Astrocyte (in vitro differentiated cells and primary cell): ENCODE data around the gene ULK2. TPM values are rescaled to one million over a fixed set of nuclear protein-coding genes. Genes with fewer than 3 reads are reported as not detected.

Experiments
- DNase-seq: peaks from one replicate; pipeline ENCODE4 v3.0.0-alpha.2; 2010; ENCODE audit warnings: low read depth
- FAIRE-seq: peaks from 2 replicates; lab custom pipeline; 2011; peaks lifted over from hg19 to GRCh38; lab: Jason Lieb, UNC
- H2AFZ ChIP-seq: 2 replicates; pipeline ENCODE4 v1.6.0; 2012; ENCODE audit warnings: low read depth, low read length, inconsistent platforms
- H3K27ac ChIP-seq: 2 replicates; pipeline ENCODE4 v1.5.1; 2011; ENCODE audit warnings: low read depth, low read length, inconsistent platforms
- H3K27me3 ChIP-seq: 2 replicates; pipeline ENCODE4 v1.6.0; 2011; ENCODE audit warnings: low read length, inconsistent platforms; ENCODE audit not compliant: insufficient read depth
- H3K36me3 ChIP-seq: 2 replicates; pipeline ENCODE4 v1.5.1; 2011; ENCODE audit warnings: low read length, inconsistent platforms; ENCODE audit not compliant: insufficient read depth
- H3K4me1 ChIP-seq: 2 replicates; pipeline ENCODE4 v1.5.1; 2011; ENCODE audit warnings: low read length, inconsistent platforms; ENCODE audit not compliant: insufficient read depth
- H3K4me2 ChIP-seq: 2 replicates; pipeline ENCODE4 v1.6.0; 2012; ENCODE audit warnings: low read length, inconsistent platforms
- H3K4me3 ChIP-seq: 2 replicates; pipeline ENCODE4 v1.5.1; 2011; ENCODE audit warnings: low read depth, mild to moderate bottlenecking, low read length, inconsistent platforms; ENCODE audit not compliant: insufficient read depth
- H3K79me2 ChIP-seq: 2 replicates; pipeline ENCODE4 v1.6.0; 2012; ENCODE audit warnings: mild to moderate bottlenecking, low read length, inconsistent platforms; ENCODE audit not compliant: insufficient read depth
- H3K9ac ChIP-seq: 2 replicates; pipeline ENCODE4 v1.6.0; 2012; ENCODE audit warnings: mild to moderate bottlenecking, low read length, inconsistent platforms
- H3K9me3 ChIP-seq: 2 replicates; pipeline ENCODE4 v1.5.1; 2012; ENCODE audit warnings: low read depth, mild to moderate bottlenecking, low read length, inconsistent platforms; ENCODE audit not compliant: insufficient read depth
- H4K20me1 ChIP-seq: 2 replicates; pipeline ENCODE4 v1.6.0; 2012; ENCODE audit warnings: low read length, inconsistent platforms; ENCODE audit not compliant: insufficient read depth
- H3K27ac Mint-ChIP-seq: one replicate; pipeline ENCODE4 v1.8.0; 2021; ENCODE audit warnings: mild to moderate bottlenecking, mixed read lengths; ENCODE audit not compliant: unreplicated experiment
- H3K27me3 Mint-ChIP-seq: one replicate; pipeline ENCODE4 v1.8.0; 2021; ENCODE audit warnings: low read depth, mixed read lengths; ENCODE audit not compliant: unreplicated experiment
- H3K36me3 Mint-ChIP-seq: one replicate; pipeline ENCODE4 v1.8.0; 2021; ENCODE audit warnings: low read depth, mixed read lengths; ENCODE audit not compliant: unreplicated experiment
- H3K4me1 Mint-ChIP-seq: one replicate; pipeline ENCODE4 v1.8.0; 2021; ENCODE audit warnings: low read depth, mixed read lengths; ENCODE audit not compliant: unreplicated experiment
- H3K4me3 Mint-ChIP-seq: one replicate; pipeline ENCODE4 v1.8.0; 2021; ENCODE audit warnings: mild to moderate bottlenecking, moderate library complexity, mixed read lengths; ENCODE audit not compliant: unreplicated experiment
- H3K9me3 Mint-ChIP-seq: one replicate; pipeline ENCODE4 v1.8.0; 2021; ENCODE audit warnings: mild to moderate bottlenecking, mixed read lengths; ENCODE audit not compliant: unreplicated experiment
- EZH2 ChIP-seq: IDR thresholded peaks from 2 replicates; pipeline ENCODE4 v1.6.1; 2012; ENCODE audit warnings: mild to moderate bottlenecking, low read length, inconsistent platforms; ENCODE audit not compliant: insufficient read depth
- total RNA-seq: library from RNA; stranded (reverse); gene quantifications from 2 replicates; pipeline ENCODE4 v1.2.1, GENCODE V29; 2021
- TF ChIP-seq, protein P1 (sequence below): IDR thresholded peaks from 2 replicates; pipeline ENCODE4 v1.5.1; 2011; ENCODE audit warnings: low read depth, mild to moderate bottlenecking, inconsistent platforms, low read length, moderate library complexity; ENCODE audit not compliant: insufficient read depth

ULK2 gene
- total RNA-seq, 1 donor from 2014 or later, result 10.8 TPM

DNA sequence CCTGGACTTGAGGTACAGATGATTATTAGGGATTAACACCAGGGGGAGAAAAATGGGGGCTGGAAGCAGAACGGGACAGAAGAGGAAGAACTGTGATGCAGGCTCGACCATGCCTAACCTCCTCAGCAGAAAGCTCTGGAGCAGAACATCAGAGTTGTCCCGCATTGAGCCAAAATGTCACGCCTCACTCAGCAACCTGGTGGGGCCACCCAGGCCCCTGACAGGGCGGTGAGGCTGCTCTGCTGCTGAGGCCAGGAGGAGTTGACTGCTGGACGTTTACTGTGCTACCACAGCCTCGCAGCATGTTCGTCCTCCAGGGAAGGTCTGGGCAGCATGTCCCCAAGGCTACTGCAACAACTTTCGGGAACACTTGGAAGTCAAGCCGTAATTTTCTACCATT, 6.5 kb upstream of the ULK2 start:
- H3K4me3 Mint-ChIP-seq, result no peak overlapping the region
- DNase-seq (no peak), FAIRE-seq (no peak)
- peaks cover 3% of the 10 kb centered on the region for H3K27me3 Mint-ChIP-seq
- Histone ChIP-seq H3K9me3 (no peaks in the 10 kb centered on the region), H4K20me1 (no peaks in the 10 kb centered on the region), H3K4me3 (no peak overlapping the region), H3K4me1 (no peaks in the 10 kb centered on the region), H3K27ac (no peak overlapping the region), H2AFZ (no peak overlapping the region), H3K4me2 (no peak overlapping the region), H3K27me3 (peaks cover 2% of the 10 kb centered on the region), H3K36me3 (no peaks in the 10 kb centered on the region), H3K79me2 (no peaks in the 10 kb centered on the region), H3K9ac (no peak overlapping the region)
- TF ChIP-seq, protein P1, sequence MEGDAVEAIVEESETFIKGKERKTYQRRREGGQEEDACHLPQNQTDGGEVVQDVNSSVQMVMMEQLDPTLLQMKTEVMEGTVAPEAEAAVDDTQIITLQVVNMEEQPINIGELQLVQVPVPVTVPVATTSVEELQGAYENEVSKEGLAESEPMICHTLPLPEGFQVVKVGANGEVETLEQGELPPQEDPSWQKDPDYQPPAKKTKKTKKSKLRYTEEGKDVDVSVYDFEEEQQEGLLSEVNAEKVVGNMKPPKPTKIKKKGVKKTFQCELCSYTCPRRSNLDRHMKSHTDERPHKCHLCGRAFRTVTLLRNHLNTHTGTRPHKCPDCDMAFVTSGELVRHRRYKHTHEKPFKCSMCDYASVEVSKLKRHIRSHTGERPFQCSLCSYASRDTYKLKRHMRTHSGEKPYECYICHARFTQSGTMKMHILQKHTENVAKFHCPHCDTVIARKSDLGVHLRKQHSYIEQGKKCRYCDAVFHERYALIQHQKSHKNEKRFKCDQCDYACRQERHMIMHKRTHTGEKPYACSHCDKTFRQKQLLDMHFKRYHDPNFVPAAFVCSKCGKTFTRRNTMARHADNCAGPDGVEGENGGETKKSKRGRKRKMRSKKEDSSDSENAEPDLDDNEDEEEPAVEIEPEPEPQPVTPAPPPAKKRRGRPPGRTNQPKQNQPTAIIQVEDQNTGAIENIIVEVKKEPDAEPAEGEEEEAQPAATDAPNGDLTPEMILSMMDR, result no peak
- no peak for TF ChIP-seq EZH2
- H3K9me3 Mint-ChIP-seq, result no peaks in the 10 kb centered on the region
- no peaks in the 10 kb centered on the region for H3K4me1 Mint-ChIP-seq
- H3K36me3 Mint-ChIP-seq, result no peaks in the 10 kb centered on the region
- H3K27ac Mint-ChIP-seq, result no peak overlapping the region

GRCh38 chr17:19873346-19873745, 5.6 kb upstream of the ULK2 start:
- no peak overlapping the region for H2AFZ ChIP-seq
- Mint-ChIP-seq H3K9me3 (no peaks in the 10 kb centered on the region), H3K4me3 (no peak overlapping the region), H3K4me1 (no peaks in the 10 kb centered on the region), H3K27ac (no peak overlapping the region), H3K36me3 (no peaks in the 10 kb centered on the region), H3K27me3 (peaks cover 3% of the 10 kb centered on the region)
- H3K9me3 ChIP-seq, result no peaks in the 10 kb centered on the region
- TF ChIP-seq, protein P1, result no peak
- TF ChIP-seq EZH2, result no peak
- no peak overlapping the region for H3K27ac ChIP-seq
- DNase-seq, result no peak
- H3K4me3 ChIP-seq, result no peak overlapping the region
- no peaks in the 10 kb centered on the region for H3K36me3 ChIP-seq
- no peaks in the 10 kb centered on the region for H3K79me2 ChIP-seq
- H3K4me1 ChIP-seq, result no peaks in the 10 kb centered on the region
- H3K27me3 ChIP-seq, result peaks cover 2% of the 10 kb centered on the region
- FAIRE-seq, result no peak
- H3K4me2 ChIP-seq, result no peak overlapping the region
- no peaks in the 10 kb centered on the region for H4K20me1 ChIP-seq
- no peak overlapping the region for H3K9ac ChIP-seq

DNA sequence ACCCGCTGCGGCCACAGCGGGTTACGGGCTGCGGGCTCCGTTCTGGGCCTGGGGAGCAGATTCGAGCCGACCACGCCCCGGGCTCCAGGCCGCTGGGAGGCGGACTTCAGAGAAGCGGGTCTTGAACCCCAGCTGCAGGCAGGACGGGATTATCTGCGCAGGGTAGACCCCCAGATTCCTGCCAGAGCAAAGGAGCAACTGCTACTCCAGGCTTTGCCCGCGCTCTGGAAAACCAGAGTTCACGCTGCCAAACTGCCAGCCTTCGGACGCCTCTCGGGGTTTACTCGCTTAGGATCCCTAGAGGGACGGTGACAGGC, 301 bp upstream of the ULK2 start:
- Histone ChIP-seq H3K79me2 (peaks cover 4% of the 10 kb centered on the region), H4K20me1 (no peaks in the 10 kb centered on the region), H2AFZ (peak overlapping the region; percentile 97), H3K4me1 (peaks cover 8% of the 10 kb centered on the region), H3K27ac (no peak overlapping the region), H3K27me3 (no peaks in the 10 kb centered on the region), H3K9me3 (no peaks in the 10 kb centered on the region), H3K9ac (peak overlapping the region; percentile 87), H3K4me3 (peak overlapping the region; percentile 86), H3K36me3 (no peaks in the 10 kb centered on the region), H3K4me2 (peak overlapping the region; percentile 98)
- Mint-ChIP-seq H3K36me3 (no peaks in the 10 kb centered on the region), H3K27me3 (no peaks in the 10 kb centered on the region), H3K4me3 (peak overlapping the region; percentile 73), H3K9me3 (no peaks in the 10 kb centered on the region), H3K4me1 (no peaks in the 10 kb centered on the region), H3K27ac (no peak overlapping the region)
- DNase-seq (no peak), FAIRE-seq (no peak)
- no peak for TF ChIP-seq EZH2
